Mucosa of descending colon (tissue), 3 donors: ENCODE data around the gene CDKL2. TPM values are rescaled to one million over a fixed set of nuclear protein-coding genes. Genes with fewer than 3 reads are reported as not detected.

Experiments
- ATAC-seq: fragments of 200-7000 bp; cut with Tn5 transposase; one replicate; pipeline ENCODE4 v1.9.1; 2020; ENCODE audit warnings: mild to moderate bottlenecking, moderate library complexity
- DNase-seq, 3 donors: peaks; one replicate each; pipeline ENCODE4 v3.0.0-alpha.2; 2020
- H3K36me3 ChIP-seq: fragments of 200-600 bp; one replicate; pipeline ENCODE4 v1.8.0; 2021; ENCODE audit warnings: low read depth, mild to moderate bottlenecking
- H3K4me1 ChIP-seq: fragments of 200-600 bp; one replicate; pipeline ENCODE4 v1.8.0; 2021; ENCODE audit warnings: low read depth, mild to moderate bottlenecking
- H3K4me3 ChIP-seq: fragments of 200-600 bp; one replicate; pipeline ENCODE4 v1.8.0; 2021; ENCODE audit warnings: mild to moderate bottlenecking
- H3K9me3 ChIP-seq: fragments of 200-600 bp; one replicate; pipeline ENCODE4 v1.8.0; 2021; ENCODE audit warnings: mild to moderate bottlenecking
- intact Hi-C, 2 donors: fragments of 100-400 bp; cut with DNase I in 1 of 2; cut with micrococcal nuclease in 1 of 2; formaldehyde crosslinking; loops; one replicate each; pipeline versions ENCODE4 v1.11.0 to v1.11.1; 2022; cut with DNase I, micrococcal nuclease
- total RNA-seq, 3 donors: library from RNA; stranded (reverse); fragmentation: NEBNext Ultra II Directional in 2 of 3; extraction: Animal tissue kit (Norgen Biotek cat#: 25700) in 2 of 3; gene quantifications; one replicate each; pipeline versions ENCODE4 v1.2.1 to v1.2.4, GENCODE V29; 2021 to 2023
- TF ChIP-seq, protein P1 (sequence below): fragments of 200-600 bp; IDR thresholded peaks from one replicate; pipeline ENCODE4 v1.8.0; 2022; ENCODE audit warnings: antibody characterized with exemption, mild to moderate bottlenecking
- donor health status: DM: no; HTN: no; CAD: no; lungs with moderate emphysema.
- donor health status: DM: no; HTN: no; CAD: no.
- donor health status: DM: no; HTN: yes; CAD: no.

CDKL2 gene
- total RNA-seq, 3 donors from 2014 or later: 1.6 to 3.5 (median 2.3) TPM

DNA sequence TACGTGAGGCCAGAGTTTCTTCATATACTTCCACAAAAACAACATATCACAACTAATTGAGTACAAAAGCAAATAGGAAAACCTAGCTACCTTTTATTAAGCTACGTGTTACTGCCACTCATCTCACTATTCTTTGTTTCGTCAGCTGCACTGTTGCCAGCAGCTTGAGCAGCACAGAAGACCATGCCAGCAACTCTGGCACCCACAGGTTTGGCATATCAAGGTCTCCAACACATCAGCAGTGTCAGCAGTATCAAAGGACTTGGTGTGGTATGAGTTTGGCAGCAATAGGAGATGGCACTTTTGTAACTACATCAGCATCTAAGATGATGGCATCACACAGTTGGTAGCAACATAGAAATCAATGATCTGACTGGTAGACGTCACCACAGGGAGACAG lies 30.7 kb downstream of the CDKL2 start:
- TF ChIP-seq, protein P1, sequence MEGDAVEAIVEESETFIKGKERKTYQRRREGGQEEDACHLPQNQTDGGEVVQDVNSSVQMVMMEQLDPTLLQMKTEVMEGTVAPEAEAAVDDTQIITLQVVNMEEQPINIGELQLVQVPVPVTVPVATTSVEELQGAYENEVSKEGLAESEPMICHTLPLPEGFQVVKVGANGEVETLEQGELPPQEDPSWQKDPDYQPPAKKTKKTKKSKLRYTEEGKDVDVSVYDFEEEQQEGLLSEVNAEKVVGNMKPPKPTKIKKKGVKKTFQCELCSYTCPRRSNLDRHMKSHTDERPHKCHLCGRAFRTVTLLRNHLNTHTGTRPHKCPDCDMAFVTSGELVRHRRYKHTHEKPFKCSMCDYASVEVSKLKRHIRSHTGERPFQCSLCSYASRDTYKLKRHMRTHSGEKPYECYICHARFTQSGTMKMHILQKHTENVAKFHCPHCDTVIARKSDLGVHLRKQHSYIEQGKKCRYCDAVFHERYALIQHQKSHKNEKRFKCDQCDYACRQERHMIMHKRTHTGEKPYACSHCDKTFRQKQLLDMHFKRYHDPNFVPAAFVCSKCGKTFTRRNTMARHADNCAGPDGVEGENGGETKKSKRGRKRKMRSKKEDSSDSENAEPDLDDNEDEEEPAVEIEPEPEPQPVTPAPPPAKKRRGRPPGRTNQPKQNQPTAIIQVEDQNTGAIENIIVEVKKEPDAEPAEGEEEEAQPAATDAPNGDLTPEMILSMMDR: no peak
- ATAC-seq (no peak), DNase-seq (no peak)

DNA sequence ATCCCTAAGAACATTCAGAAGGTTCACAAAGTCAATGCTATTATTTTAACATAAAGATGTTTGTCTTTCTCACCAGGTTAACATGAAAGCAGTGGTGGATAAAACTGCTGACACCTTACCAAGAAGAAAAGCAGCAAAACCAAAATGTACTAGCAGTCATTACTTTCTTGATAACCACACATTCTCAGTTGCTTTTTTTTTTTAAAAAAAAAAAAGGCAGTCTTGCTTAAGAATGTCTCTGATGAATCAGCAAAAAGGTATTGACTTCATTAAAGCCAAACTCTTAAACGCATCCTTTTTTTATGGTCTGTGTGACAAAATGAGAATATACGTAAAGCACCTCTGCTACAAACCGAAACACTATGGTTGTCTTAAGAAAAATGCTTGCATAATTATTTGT lies 31.9 kb downstream of the CDKL2 start:
- ATAC-seq: no peak
- Histone ChIP-seq H3K4me3 (no peak overlapping the region), H3K9me3 (no peaks in the 10 kb centered on the region), H3K4me1 (no peaks in the 10 kb centered on the region), H3K36me3 (no peaks in the 10 kb centered on the region)
- TF ChIP-seq, protein P1: no peak
- DNase-seq: no peak
- intact Hi-C loops: no loop called here

More for the DNA sequence above, 30.7 kb downstream of the CDKL2 start:
- H3K9me3 ChIP-seq: no peaks in the 10 kb centered on the region
- H3K36me3 ChIP-seq: no peaks in the 10 kb centered on the region
- intact Hi-C loops: no loop called here
- H3K4me3 ChIP-seq: no peak overlapping the region
- no peaks in the 10 kb centered on the region for H3K4me1 ChIP-seq

DNA sequence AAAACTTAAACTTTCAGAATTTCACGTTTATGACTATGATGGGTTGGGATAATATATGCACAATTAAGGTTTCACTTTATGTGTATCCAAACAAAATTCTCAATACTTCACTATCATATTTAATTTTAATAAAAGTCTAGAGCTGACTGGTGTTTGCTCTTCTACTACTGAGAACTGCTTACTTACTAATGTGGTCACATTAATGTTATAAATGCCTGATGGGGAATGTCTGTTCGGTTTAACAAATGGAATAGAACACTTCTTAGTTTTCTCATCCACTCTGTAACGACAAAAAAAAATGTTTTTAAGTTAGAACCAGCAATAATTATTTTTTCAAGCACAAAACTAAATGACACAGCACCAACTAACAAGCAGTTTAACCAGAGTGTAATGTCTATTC lies 34.3 kb downstream of the CDKL2 start:
- Histone ChIP-seq H3K4me3 (no peak overlapping the region), H3K9me3 (no peaks in the 10 kb centered on the region), H3K36me3 (no peaks in the 10 kb centered on the region), H3K4me1 (no peaks in the 10 kb centered on the region)
- intact Hi-C loops: no loop called here
- DNase-seq (no peak), ATAC-seq (no peak)
- TF ChIP-seq, protein P1: no peak

DNA sequence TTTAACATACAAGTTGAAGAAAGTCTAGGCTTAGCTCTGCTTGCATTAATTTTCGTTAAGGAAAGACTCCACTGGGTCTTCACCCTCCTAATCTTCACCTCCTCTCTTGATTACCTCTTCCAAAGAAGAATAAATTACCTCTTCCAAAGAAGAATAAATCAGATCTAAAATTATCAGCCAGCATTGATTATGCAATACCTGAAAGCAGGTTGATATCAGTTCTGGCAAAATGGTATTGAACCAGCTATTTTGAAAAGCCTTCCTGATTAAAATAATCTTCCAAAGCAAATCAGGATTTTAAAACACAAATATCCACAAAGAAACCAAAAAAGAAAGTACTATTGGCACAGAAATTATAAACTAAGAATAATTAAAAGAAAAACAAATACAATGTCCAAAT lies 36.9 kb downstream of the CDKL2 start:
- no peaks in the 10 kb centered on the region for H3K36me3 ChIP-seq
- no peaks in the 10 kb centered on the region for H3K4me1 ChIP-seq
- no peaks in the 10 kb centered on the region for H3K9me3 ChIP-seq
- ATAC-seq (no peak), DNase-seq (no peak)
- intact Hi-C loops: no loop called here
- TF ChIP-seq, protein P1: no peak
- H3K4me3 ChIP-seq: no peak overlapping the region

DNA sequence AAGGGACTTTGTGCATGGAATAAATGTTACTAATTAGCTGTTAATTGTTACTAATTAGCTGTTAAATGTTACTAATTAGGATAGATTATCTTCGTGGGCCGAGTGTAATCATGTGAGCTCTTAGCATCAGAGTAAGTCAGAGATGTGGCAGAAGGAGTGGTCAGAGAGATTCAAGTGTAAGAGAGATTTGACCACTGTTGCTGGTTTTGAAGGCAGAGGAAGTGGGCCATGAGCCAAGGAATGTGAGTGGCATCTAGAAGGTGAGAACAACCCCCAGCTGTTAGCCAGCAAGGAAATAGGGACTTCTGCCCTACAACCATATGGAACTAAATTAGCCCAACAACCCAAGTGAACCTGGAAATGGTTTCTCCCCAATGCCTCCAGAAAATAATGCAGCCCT lies 46.3 kb downstream of the CDKL2 start:
- no peak for DNase-seq
- intact Hi-C loops: no loop called here
- ATAC-seq: no peak
- TF ChIP-seq, protein P1: no peak
- Histone ChIP-seq H3K4me1 (no peaks in the 10 kb centered on the region), H3K36me3 (no peaks in the 10 kb centered on the region), H3K4me3 (no peak overlapping the region), H3K9me3 (no peaks in the 10 kb centered on the region)

DNA sequence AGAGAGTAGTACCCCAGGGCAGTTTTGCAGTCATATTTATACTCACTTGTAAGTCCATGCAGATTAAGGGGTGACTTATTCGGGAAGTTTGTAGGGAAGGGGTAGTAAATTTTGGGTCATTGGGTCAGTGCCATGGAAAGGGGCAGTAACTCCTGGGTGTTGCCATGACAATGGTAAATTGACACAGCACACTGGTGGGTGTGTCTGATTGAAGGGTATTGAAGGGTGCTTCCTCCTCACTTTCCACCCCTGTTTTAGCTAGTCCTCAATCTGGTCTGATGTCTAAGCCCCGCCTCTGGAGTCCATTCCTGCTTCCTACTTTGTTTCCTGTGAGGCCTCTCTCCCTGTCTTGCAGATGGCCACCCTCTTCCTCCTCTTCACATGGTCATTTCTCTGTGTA lies 62.6 kb downstream of the CDKL2 start:
- no peaks in the 10 kb centered on the region for H3K36me3 ChIP-seq
- TF ChIP-seq, protein P1: no peak
- no peak overlapping the region for H3K4me3 ChIP-seq
- DNase-seq (no peak), ATAC-seq (no peak)
- no peaks in the 10 kb centered on the region for H3K9me3 ChIP-seq
- intact Hi-C loops: no loop called here
- H3K4me1 ChIP-seq: no peaks in the 10 kb centered on the region
